Activated T-cell treated with anti-CD3 and anti-CD28 coated beads, Interleukin-2, amount 50 U/mL, for 72 hours (primary cell): ENCODE results near the gene COTL1. TPM values are rescaled to one million over a fixed set of nuclear protein-coding genes. Genes with fewer than 3 reads are reported as not detected.

Source experiments
- ATAC-seq, 2 donors: fragments of 150-1000 bp; cut with Tn5 transposase; replicated peaks in 1 of 2; 2 replicates each; pipeline ENCODE4 v1.10.0; 2021; ENCODE audit warnings: moderate library complexity in 2 of 2, mild to moderate bottlenecking in 1 of 2
- DNase-seq, 2 donors: peaks; one replicate each; pipeline ENCODE4 v3.0.0; 2021 to 2022; ENCODE audit warnings: mixed read lengths in 1 of 2
- H3K27ac Mint-ChIP-seq: one replicate; pipeline ENCODE4 v1.8.0; 2022; ENCODE audit warnings: mild to moderate bottlenecking, moderate library complexity, mixed read lengths
- H3K27me3 Mint-ChIP-seq: one replicate; pipeline ENCODE4 v1.8.0; 2022; ENCODE audit warnings: low read depth, mixed read lengths
- H3K36me3 Mint-ChIP-seq, 2 donors: one replicate each; pipeline ENCODE4 v1.8.0; 2022; ENCODE audit warnings: mixed read lengths in 2 of 2, mild to moderate bottlenecking in 1 of 2; ENCODE audit not compliant: insufficient read depth in 2 of 2
- H3K4me1 Mint-ChIP-seq: one replicate; pipeline ENCODE4 v1.8.0; 2022; ENCODE audit warnings: low read depth, mixed read lengths
- H3K4me3 Mint-ChIP-seq, 2 donors: one replicate each; pipeline ENCODE4 v1.8.0; 2022; ENCODE audit warnings: mild to moderate bottlenecking in 2 of 2, mixed read lengths in 2 of 2, moderate library complexity in 2 of 2
- H3K9me3 Mint-ChIP-seq, 2 donors: one replicate each; pipeline ENCODE4 v1.8.0; 2022; ENCODE audit warnings: mixed read lengths in 2 of 2
- total RNA-seq, 2 donors: library from RNA; stranded (reverse); gene quantifications; one replicate each; pipeline ENCODE4 v1.2.3, GENCODE V29; 2022

Gene COTL1
- total RNA-seq, 2 donors from 2014 or later: 353 to 529 TPM

DNA sequence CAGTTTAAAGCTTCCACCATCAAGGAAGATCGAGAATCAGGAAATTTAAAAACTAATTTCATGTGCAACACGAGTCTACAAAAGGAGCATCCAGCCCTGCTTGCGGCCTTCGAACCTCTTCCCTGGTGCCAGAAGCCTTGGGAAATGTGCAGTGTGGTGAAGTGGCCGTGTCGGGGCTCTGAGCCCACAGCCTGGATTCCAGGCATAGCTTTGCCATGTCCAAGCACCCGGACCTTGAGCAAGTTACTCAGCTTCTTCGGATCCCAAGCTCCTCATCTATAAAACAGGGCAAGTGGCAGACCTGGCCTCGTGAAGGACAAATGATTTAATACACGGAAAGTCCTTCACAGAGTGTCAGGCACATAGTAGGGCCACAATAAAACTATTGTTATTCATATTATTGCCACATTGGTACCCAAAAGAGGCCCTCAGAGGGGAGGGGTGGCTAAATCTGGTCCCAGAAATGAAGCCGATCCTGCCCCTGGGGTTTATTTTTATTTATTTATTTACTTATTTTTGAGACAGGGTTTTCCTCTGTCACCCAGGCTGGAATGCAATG is 34.8 kb downstream of the COTL1 start:
- peaks cover 39% of the 10 kb centered on the region for H3K4me1 Mint-ChIP-seq
- no peaks in the 10 kb centered on the region for H3K27me3 Mint-ChIP-seq
- peaks cover 0 to 13% of the 10 kb centered on the region in 2 donors for H3K36me3 Mint-ChIP-seq
- no peak overlapping the region for H3K27ac Mint-ChIP-seq
- H3K4me3 Mint-ChIP-seq: no peak overlapping the region
- ATAC-seq (no peak), DNase-seq (no peak)
- H3K9me3 Mint-ChIP-seq: no peaks in the 10 kb centered on the region

DNA sequence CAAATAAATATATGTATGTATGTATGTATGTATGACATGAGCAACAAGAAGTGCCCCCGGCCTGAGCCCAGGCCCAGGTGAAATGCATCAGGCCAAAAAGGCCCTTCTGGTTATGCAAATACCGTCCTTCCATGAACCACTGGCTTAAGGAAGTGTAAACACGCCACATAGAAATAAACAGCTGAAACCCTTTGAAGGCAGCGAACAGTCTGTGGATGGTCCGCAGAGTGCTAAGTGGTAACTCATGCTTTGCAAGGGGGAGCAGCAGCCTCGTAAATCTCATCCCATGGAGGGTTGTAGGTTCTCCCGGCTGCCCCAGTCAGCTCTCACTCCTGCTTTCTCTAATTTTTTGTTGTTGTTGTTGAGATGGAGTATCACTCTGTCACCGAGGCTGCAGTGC is 36.7 kb downstream of the COTL1 start:
- no peak for ATAC-seq
- H3K27ac Mint-ChIP-seq: no peak overlapping the region
- H3K4me3 Mint-ChIP-seq: no peak overlapping the region
- H3K36me3 Mint-ChIP-seq: peaks cover 0 to 10% of the 10 kb centered on the region in 2 donors
- no peaks in the 10 kb centered on the region for H3K27me3 Mint-ChIP-seq
- H3K4me1 Mint-ChIP-seq: peaks cover 55% of the 10 kb centered on the region
- no peaks in the 10 kb centered on the region for H3K9me3 Mint-ChIP-seq
- DNase-seq: no peak

DNA sequence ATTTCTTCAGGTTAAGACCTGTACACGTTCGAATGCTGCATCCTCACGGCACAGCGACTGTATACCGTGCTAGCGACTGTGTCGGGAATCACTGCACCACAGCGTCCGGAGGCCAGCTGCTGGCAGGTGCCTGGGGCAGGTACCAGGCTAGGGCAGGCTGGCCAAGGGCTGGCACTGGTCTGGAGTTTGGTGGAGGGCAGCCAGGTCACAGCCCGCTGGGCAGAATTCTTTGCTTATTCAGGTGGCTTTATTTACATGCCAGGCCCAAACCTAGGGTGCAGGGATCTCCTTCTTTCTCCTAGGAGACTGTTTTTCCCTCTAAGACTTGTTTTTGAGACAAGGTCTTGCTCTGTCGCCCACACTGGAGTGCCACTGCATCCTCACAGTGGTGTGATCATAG is 37.9 kb downstream of the COTL1 start:
- H3K36me3 Mint-ChIP-seq: peaks cover 0 to 10% of the 10 kb centered on the region in 2 donors
- no peak overlapping the region for H3K27ac Mint-ChIP-seq
- H3K9me3 Mint-ChIP-seq: no peaks in the 10 kb centered on the region
- no peaks in the 10 kb centered on the region for H3K27me3 Mint-ChIP-seq
- DNase-seq: no peak
- peaks cover 50% of the 10 kb centered on the region for H3K4me1 Mint-ChIP-seq
- no peak overlapping the region for H3K4me3 Mint-ChIP-seq
- ATAC-seq: no peak

DNA sequence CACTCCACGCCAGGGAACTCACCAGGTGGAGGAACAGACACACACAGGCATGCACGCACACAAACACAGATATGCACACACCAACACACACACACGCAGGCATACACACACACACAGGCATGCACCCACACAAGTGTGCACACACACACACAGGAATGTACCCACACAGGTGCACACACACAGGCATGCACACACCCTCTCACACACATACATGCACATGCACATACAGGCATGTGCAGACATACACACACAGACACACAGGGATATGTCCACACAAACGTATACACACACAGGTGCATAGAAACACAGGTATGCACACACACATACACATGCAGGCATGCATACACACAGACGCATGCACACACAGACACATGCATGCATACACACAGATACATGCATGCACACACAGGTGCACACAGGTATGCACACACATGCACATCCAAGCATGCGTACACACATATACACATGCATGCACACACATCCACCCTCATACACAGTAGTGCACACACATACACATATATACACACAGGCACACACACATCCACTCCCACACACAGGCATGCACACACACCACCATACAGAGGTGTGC is 39.2 kb downstream of the COTL1 start:
- ATAC-seq: no peak
- no peak overlapping the region for H3K27ac Mint-ChIP-seq
- H3K36me3 Mint-ChIP-seq: peaks cover 0 to 10% of the 10 kb centered on the region in 2 donors
- no peaks in the 10 kb centered on the region for H3K9me3 Mint-ChIP-seq
- no peaks in the 10 kb centered on the region for H3K27me3 Mint-ChIP-seq
- H3K4me3 Mint-ChIP-seq: no peak overlapping the region
- no peak for DNase-seq
- H3K4me1 Mint-ChIP-seq: peaks cover 50% of the 10 kb centered on the region

DNA sequence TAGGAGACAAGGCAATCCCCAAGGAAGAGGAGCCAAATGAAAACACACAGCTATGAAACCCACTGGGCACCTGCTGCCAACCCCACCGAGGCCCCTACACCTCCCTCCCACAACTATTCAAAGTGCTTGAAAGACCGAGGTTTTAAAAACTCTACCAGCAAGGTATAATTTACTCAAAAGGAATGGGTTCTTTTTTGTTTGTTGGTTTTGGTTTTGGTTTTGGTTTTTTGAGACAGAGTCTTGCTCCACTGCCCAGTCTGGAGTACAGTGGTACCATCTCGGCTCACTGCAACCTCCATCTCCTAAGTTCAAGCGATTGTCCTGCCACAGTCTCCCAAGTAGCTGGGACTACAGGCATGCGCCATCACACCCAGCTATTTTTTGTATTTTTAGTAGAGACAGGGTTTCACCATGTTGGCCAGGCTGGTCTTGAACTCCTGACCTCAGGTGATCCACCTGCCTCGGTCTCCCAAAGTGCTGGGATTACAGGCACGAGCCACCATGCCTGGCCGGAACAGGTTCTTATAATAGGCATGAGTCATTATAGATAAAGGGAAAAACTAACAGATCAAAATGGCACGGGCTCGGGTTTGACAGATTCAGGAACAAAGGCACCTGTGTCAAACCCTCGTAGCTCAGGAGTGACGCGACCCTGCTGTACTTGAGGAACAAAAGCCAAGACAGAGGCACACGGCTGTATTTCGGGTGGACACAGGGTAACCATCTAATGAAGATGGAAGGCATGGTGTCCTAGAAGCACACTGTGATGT is 40.7 kb downstream of the COTL1 start:
- no peaks in the 10 kb centered on the region for H3K27me3 Mint-ChIP-seq
- ATAC-seq: peak; percentile 30 to 34

DNA sequence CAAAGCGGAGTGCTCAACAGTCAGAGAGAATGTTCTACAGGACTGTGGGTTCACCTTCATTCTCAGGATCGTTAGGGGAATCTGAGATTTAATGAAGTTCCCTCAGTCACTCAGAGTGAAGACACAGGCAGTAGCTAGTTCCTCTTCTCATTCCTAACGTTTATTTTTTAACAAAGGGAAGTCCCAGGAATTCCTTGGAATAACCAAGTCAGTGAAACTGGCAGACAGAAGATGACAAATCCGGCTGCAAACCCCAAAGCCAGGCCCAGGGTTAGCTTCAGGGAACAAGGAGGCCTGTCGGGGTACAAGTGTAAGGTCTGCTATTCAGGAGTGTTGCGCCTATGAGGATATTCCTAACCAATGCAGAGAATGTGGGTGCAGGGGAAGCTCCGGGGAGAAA is 42.0 kb downstream of the COTL1 start:
- ATAC-seq: no peak
- H3K27ac Mint-ChIP-seq: peak overlapping the region; percentile 19
- no peak for DNase-seq
- peaks cover 52% of the 10 kb centered on the region for H3K4me1 Mint-ChIP-seq
- H3K4me3 Mint-ChIP-seq: no peak overlapping the region
- no peaks in the 10 kb centered on the region for H3K27me3 Mint-ChIP-seq
- H3K36me3 Mint-ChIP-seq: peaks cover 10 to 30% of the 10 kb centered on the region in 2 donors
- H3K9me3 Mint-ChIP-seq: peaks cover 2% of the 10 kb centered on the region in 2 donors

More for the DNA sequence above, 40.7 kb downstream of the COTL1 start:
- Mint-ChIP-seq H3K36me3 (peaks cover 4 to 18% of the 10 kb centered on the region in 2 donors), H3K4me1 (peaks cover 52% of the 10 kb centered on the region), H3K9me3 (peaks cover 0 to 2% of the 10 kb centered on the region in 2 donors), H3K27ac (peak overlapping the region; percentile 63), H3K4me3 (no peak overlapping the region)
- no peak for DNase-seq

DNA sequence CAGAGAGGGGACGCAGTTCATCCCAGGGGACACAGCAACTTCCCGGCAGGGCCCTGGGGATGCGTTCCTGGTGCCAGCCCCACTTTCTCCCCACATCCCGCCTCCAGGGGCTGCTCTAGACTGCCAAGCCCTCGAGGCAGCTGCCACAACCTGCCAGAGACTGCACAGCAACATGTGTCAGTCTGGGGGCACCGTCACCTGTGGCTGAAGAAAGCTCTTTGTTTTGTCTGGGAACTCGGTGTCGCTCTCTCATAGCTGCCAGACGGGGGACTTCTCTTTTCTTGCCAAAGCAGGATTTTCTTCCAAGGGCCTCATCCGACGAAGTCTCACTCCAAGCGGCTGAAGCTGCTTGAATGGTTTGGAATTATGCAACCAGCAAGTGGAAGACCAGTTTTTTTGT is 43.7 kb downstream of the COTL1 start:
- peaks cover 45% of the 10 kb centered on the region for H3K4me1 Mint-ChIP-seq
- peaks cover 2 to 5% of the 10 kb centered on the region in 2 donors for H3K9me3 Mint-ChIP-seq
- H3K36me3 Mint-ChIP-seq: peaks cover 17 to 47% of the 10 kb centered on the region in 2 donors
- ATAC-seq (no peak), DNase-seq (no peak)
- H3K4me3 Mint-ChIP-seq: no peak overlapping the region
- no peaks in the 10 kb centered on the region for H3K27me3 Mint-ChIP-seq
- H3K27ac Mint-ChIP-seq: peak overlapping the region; percentile 24

DNA sequence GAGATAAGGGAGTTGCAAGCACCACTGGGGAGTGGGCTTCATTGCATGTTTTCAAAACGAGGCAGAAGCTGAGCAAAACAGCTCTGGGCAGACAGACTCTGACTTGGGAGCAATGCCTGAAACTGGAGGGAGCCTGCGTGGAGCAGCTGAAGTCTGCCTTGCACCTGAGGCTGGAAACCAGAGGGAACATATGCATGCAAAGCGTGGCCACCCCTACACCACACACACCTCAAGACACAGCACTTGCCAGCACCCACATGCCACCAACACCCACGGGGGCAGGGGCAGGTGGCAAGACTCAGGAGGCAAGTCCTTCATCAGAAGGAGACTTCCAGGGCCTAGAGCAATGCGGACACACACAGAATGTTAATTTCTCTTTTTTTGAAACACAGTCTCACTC is 45.8 kb downstream of the COTL1 start:
- H3K27ac Mint-ChIP-seq: no peak overlapping the region
- H3K9me3 Mint-ChIP-seq: peaks cover 2 to 5% of the 10 kb centered on the region in 2 donors
- ATAC-seq (no peak), DNase-seq (no peak)
- peaks cover 32% of the 10 kb centered on the region for H3K4me1 Mint-ChIP-seq
- peaks cover 21 to 56% of the 10 kb centered on the region in 2 donors for H3K36me3 Mint-ChIP-seq
- H3K4me3 Mint-ChIP-seq: no peak overlapping the region
- H3K27me3 Mint-ChIP-seq: no peaks in the 10 kb centered on the region

DNA sequence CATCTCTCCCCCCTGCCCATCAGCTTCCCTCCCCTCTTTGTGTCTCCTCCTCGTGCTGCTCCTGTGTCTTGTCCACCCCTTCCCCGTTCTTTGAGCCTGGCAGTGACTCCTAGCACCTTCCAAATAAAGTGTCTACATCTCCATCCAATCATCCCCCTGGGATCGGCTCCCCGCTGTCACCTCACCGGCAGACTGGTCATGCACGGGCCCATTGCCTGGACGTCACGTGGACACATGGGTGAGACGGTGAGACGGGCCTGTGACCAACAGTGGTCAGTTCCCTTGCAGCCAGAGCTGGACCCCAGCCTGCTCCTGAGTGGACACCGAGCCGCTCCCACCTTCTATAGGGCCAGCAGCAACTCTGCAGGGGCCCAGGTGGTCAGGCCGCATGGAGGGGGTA is 46.4 kb downstream of the COTL1 start:
- H3K27me3 Mint-ChIP-seq: no peaks in the 10 kb centered on the region
- ATAC-seq: no peak
- no peak overlapping the region for H3K4me3 Mint-ChIP-seq
- H3K9me3 Mint-ChIP-seq: peaks cover 2 to 5% of the 10 kb centered on the region in 2 donors
- no peak for DNase-seq
- H3K36me3 Mint-ChIP-seq: peaks cover 21 to 56% of the 10 kb centered on the region in 2 donors
- H3K4me1 Mint-ChIP-seq: peaks cover 26% of the 10 kb centered on the region
- H3K27ac Mint-ChIP-seq: no peak overlapping the region

DNA sequence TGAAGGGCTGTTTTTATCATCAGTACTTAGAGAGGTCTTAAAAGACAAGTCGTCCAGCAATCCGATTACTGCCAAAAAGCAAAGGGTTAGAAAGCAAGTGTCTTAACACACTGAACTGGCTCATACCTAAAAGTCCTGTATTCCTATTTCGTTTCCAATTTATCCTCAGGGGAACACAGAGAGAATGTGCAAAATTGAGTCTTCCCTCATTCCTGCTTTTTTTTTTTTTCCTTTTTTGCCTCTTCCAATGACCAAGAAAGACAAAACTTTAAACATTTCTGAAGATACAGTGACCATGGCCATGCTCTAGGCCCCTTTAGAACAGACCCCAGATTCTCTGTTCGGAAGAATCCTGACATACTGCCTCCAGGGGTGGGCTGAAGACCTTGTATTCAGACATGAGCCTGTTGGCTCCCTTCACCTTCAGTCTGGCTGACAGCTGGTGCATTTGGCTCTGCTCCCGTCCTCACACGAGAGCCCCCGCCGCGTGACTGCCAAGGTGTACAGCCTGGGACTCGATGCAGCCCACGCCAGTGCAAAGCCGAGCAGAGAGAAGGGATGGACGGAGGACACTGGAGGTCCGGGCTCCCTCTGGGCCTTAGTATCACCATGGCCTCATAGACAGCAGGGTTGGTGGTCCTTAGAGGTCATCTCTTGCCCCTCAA is 47.0 kb downstream of the COTL1 start:
- Mint-ChIP-seq H3K4me1 (peaks cover 24% of the 10 kb centered on the region), H3K36me3 (peaks cover 24 to 61% of the 10 kb centered on the region in 2 donors), H3K4me3 (no peak overlapping the region), H3K27ac (no peak overlapping the region), H3K27me3 (no peaks in the 10 kb centered on the region), H3K9me3 (peaks cover 2 to 5% of the 10 kb centered on the region in 2 donors)
- DNase-seq (no peak), ATAC-seq (no peak)

DNA sequence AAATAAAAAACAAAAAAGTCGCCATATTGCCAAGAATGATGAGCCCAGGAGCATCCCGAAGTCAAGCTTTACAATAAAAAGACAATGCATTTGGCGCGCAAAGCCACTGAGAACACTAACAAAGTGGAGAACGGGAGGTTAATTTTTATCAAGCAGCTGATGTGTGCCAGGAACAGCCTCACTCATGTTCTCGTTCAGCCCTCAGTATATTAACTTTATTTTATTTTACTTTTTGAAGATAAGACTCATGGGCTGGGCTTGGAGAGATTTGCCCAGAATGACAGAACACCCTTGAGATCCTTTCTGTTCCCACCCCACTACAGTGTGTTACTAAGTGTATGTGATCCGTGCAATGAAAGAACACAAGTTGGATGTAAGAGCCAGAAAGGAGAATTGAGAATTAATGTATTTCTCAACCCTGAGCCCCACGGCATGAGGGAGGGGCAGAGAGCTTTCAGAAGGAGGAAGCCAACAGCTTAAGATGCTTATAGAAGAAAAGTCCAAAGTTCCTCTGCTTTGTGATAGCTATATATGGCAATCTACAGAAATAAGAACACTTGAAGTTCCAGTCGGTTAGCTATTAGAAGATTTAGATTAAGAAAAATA is 48.4 kb downstream of the COTL1 start:
- no peaks in the 10 kb centered on the region for H3K27me3 Mint-ChIP-seq
- H3K36me3 Mint-ChIP-seq: peaks cover 24 to 69% of the 10 kb centered on the region in 2 donors
- DNase-seq (no peak), ATAC-seq (no peak)
- H3K4me3 Mint-ChIP-seq: no peak overlapping the region
- H3K9me3 Mint-ChIP-seq: peaks cover 2 to 5% of the 10 kb centered on the region in 2 donors
- H3K4me1 Mint-ChIP-seq: peaks cover 24% of the 10 kb centered on the region
- H3K27ac Mint-ChIP-seq: peak overlapping the region; percentile 75

DNA sequence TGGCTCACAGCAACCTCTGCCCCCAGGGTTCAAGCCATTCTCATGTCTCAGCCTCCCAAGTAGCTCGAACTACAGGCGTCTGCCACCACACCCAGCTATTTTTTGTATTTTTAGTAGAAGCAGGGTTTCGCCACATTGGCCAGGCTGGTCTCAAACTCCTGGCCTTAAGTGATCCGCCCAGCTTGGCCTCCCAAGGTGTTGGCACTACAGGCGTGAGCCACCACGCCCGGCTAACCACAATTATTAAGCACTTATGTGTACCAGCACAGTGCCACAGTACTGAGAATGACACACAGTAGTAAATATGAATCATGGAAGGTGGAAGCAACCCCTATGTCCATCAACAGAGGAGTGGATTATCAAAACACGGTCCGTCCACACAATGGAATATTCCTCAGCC is 49.8 kb downstream of the COTL1 start:
- Mint-ChIP-seq H3K27ac (no peak overlapping the region), H3K4me1 (peaks cover 24% of the 10 kb centered on the region), H3K9me3 (peaks cover 2 to 5% of the 10 kb centered on the region in 2 donors), H3K4me3 (no peak overlapping the region), H3K27me3 (no peaks in the 10 kb centered on the region), H3K36me3 (peaks cover 24 to 66% of the 10 kb centered on the region in 2 donors)
- DNase-seq (no peak), ATAC-seq (no peak)
